B cell (primary cell): ENCODE measurements around the gene LILRA6.

Source experiments
- EZH2 ChIP-seq: IDR thresholded peaks from 2 replicates; pipeline ENCODE4 v1.6.1; 2012; ENCODE audit warnings: borderline replicate concordance, low read depth, mild to moderate bottlenecking, moderate library complexity, low read length; ENCODE audit not compliant: insufficient read depth, poor library complexity, severe bottlenecking
- TF ChIP-seq, protein P1 (sequence below): fragments of 200-600 bp; IDR thresholded peaks from one replicate; pipeline ENCODE4 v1.8.0; 2022; ENCODE audit warnings: antibody characterized with exemption, mild to moderate bottlenecking

DNA sequence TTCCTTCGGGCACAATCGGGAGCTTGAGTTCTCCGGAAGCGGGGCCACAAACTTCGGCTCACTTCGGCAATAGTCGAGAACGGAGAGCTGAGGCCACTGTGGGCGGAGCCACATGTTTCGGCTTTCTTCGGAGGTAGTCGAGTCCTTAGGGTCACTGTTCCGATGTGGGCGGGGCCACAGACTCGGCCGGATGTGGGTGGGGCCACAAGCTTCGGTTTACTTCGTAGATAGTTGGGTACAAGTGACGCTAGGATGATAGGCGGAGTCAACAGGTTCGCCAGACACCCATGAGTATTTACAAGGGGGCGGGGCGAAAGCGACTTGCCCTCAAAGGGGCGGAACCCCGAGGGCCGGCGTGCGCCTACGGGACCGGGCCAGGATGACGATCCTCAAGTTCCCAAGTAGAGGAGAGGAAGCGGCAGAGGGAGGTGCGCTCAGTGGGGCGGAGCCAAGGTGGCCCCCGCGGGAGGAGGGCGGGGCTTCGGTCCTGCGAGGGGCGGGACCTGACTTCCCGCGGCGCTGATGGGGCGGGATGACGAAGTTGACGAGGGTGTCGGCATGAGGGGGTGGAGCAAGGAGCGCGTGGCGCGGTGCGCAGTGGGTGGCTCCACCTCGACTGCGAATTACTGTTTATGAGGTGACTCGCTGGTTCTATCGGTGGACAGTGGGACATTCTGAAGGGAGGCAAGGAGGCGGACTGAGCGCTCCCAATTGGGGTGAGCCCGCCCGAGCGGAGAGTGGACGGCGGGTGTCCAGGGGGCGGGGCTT, 52.7 kb downstream of the LILRA6 start:
- no peak for TF ChIP-seq EZH2
- TF ChIP-seq, protein P1, sequence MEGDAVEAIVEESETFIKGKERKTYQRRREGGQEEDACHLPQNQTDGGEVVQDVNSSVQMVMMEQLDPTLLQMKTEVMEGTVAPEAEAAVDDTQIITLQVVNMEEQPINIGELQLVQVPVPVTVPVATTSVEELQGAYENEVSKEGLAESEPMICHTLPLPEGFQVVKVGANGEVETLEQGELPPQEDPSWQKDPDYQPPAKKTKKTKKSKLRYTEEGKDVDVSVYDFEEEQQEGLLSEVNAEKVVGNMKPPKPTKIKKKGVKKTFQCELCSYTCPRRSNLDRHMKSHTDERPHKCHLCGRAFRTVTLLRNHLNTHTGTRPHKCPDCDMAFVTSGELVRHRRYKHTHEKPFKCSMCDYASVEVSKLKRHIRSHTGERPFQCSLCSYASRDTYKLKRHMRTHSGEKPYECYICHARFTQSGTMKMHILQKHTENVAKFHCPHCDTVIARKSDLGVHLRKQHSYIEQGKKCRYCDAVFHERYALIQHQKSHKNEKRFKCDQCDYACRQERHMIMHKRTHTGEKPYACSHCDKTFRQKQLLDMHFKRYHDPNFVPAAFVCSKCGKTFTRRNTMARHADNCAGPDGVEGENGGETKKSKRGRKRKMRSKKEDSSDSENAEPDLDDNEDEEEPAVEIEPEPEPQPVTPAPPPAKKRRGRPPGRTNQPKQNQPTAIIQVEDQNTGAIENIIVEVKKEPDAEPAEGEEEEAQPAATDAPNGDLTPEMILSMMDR: no peak
